Measurements from ENCODE around the gene ZNF787.

GRCh38 chr19:56152644-56153043 lies 31.5 kb upstream of the ZNF787 start:
- no peak for TF ChIP-seq POLR2A (IDR thresholded peaks at IDR 0.05)
- TF ChIP-seq CTCF (IDR thresholded peaks at IDR 0.05), result no peak
